Measurements from ENCODE around the gene CACNA1D.

CACNA1D gene

GRCh38 chr3:53591646-53592045, 97.2 kb downstream of the CACNA1D start:
- TF ChIP-seq GATA3 (IDR thresholded peaks at IDR 0.05; ENCODE audit: low read depth, low read length) = no peak
- no peak for TF ChIP-seq GATA2 (IDR thresholded peaks at IDR 0.05; ENCODE audit: low read depth, low read length)

DNA sequence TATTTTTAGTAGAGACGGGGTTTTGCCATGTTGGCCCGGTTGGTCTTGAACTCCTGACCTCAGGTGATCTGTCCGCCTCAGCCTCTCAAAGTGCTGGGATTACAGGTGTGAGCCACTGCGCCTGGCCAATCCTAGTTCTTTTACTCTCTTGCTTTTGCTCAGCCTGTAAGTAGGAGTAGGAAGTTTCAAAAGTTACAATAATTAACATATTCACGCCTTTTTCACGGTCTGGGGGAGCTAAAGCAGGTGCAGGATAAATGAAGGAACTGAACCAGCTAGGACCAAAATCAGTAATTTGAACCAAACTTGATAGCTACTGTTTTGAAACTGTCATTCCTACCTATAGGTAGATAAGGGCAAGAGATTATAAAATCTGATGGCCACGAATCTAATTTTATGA, 98.5 kb downstream of the CACNA1D start:
- no peak for TF ChIP-seq GATA2 (IDR thresholded peaks at IDR 0.05; ENCODE audit: low read depth, low read length)
- TF ChIP-seq GATA3 (IDR thresholded peaks at IDR 0.05; ENCODE audit: low read depth, low read length) = no peak

DNA sequence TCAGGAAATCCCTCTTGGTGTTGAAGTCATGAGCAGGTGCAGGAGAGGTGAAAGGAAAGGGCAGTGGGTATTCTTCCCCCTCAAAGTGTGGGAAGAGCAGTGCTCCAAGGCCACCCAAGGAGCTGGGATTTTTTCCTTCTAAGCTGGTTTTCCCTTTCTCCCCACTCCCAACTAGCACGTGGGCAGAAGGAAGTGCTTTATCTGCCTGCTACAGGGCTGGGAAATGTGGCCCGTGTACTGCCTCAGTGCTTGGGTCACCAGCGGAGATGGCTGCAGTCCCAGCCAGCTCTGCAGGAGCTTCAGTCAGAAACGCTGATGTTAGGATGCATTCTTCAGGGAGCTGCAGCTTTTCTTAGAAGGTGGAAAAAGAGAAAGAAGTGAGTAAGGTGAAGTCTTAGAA, 99.2 kb downstream of the CACNA1D start:
- no peak for TF ChIP-seq GATA3 (IDR thresholded peaks at IDR 0.05; ENCODE audit: low read depth, low read length)
- TF ChIP-seq GATA2 (IDR thresholded peaks at IDR 0.05; ENCODE audit: low read depth, low read length) = no peak

DNA sequence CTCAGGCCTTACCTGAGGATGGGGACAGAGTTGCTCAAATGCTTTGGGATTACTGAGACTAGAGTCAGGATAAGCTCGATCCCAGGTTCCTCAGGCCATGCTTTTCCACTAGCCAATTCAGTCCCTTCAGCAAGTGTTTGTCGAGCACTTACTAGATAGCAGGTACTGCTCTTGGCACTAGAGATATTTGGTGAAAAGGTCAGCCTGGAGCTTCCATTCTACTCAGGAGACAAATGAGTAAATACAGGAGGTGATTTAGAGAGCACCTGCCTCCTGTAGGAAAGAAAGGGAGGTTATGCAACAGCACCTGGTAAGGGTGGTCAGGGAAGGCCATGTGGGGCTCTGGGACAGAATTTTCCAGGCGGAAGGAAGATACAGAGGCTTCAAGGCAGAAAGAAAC, 99.9 kb downstream of the CACNA1D start:
- no peak for TF ChIP-seq GATA3 (IDR thresholded peaks at IDR 0.05; ENCODE audit: low read depth, low read length)
- no peak for TF ChIP-seq GATA2 (IDR thresholded peaks at IDR 0.05; ENCODE audit: low read depth, low read length)

DNA sequence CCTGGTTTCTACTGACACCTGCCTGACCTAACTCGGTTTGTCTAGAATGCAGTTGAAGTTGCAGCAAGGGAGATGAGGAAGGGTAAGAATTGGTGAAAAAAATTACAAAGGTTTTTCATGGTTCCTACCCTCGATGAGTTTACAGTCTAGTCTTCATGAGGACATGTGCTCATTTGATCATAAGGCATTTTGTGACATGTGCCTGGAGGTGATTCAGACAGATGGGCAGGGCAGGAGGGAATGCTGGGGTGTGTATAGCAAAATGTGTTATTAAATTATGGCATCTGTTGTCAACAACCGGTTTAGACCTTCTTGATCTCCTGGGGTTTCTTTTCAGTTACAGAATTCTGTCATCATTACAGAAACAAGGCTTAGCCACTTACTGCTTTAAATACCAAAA, 101.2 kb downstream of the CACNA1D start:
- TF ChIP-seq GATA2 (IDR thresholded peaks at IDR 0.05; ENCODE audit: low read depth, low read length) (no peak), GATA3 (IDR thresholded peaks at IDR 0.05; ENCODE audit: low read depth, low read length) (no peak)

- TF ChIP-seq GATA2 (IDR thresholded peaks at IDR 0.05; ENCODE audit: low read depth, low read length) (no peak), GATA3 (IDR thresholded peaks at IDR 0.05; ENCODE audit: low read depth, low read length) (no peak)
Observed at GRCh38 chr3:53597136-53597915, 102.9 kb downstream of the CACNA1D start.

DNA sequence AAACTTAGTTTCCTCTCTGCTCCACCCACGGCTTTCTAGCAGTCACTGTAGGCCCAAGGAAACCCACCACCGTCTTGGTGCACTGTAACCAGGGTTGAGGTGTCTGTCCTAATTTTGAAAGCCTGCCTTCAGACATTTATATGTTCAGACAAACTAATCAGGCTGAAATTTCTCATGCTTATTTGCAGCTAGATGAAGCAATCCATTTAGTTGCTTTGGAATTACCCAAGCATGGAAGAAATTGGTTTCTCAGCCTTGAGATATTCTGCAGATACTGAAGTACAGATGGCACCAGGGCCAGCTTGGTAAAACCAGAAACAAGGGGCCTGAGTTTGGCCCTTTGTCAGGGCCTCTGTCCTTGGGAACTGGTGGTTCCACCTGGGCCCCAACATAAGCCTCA, 105.4 kb downstream of the CACNA1D start:
- TF ChIP-seq GATA3 (IDR thresholded peaks at IDR 0.05; ENCODE audit: low read depth, low read length) = no peak

- TF ChIP-seq GATA3 (IDR thresholded peaks at IDR 0.05; ENCODE audit: low read depth, low read length) (no peak), GATA2 (IDR thresholded peaks at IDR 0.05; ENCODE audit: low read depth, low read length) (no peak)
Observed at GRCh38 chr3:53602866-53603265, 108.5 kb downstream of the CACNA1D start.

GRCh38 chr3:53604232-53604631, 109.8 kb downstream of the CACNA1D start:
- no peak for TF ChIP-seq GATA3 (IDR thresholded peaks at IDR 0.05; ENCODE audit: low read depth, low read length)
- TF ChIP-seq GATA2 (IDR thresholded peaks at IDR 0.05; ENCODE audit: low read depth, low read length) = no peak

GRCh38 chr3:53606793-53607192, 112.4 kb downstream of the CACNA1D start:
- TF ChIP-seq GATA2 (IDR thresholded peaks at IDR 0.05; ENCODE audit: low read depth, low read length) (no peak), GATA3 (IDR thresholded peaks at IDR 0.05; ENCODE audit: low read depth, low read length) (no peak)

- TF ChIP-seq GATA3 (IDR thresholded peaks at IDR 0.05; ENCODE audit: low read depth, low read length) = no peak
- TF ChIP-seq GATA2 (IDR thresholded peaks at IDR 0.05; ENCODE audit: low read depth, low read length) = no peak
Observed at GRCh38 chr3:53612508-53612907, 118.1 kb downstream of the CACNA1D start.

- no peak for TF ChIP-seq GATA3 (IDR thresholded peaks at IDR 0.05; ENCODE audit: low read depth, low read length)
- TF ChIP-seq GATA2 (IDR thresholded peaks at IDR 0.05; ENCODE audit: low read depth, low read length) = no peak
Observed at GRCh38 chr3:53613125-53613524, 118.7 kb downstream of the CACNA1D start.

GRCh38 chr3:53614307-53614706, 119.9 kb downstream of the CACNA1D start:
- no peak for TF ChIP-seq GATA3 (IDR thresholded peaks at IDR 0.05; ENCODE audit: low read depth, low read length)
- TF ChIP-seq GATA2 (IDR thresholded peaks at IDR 0.05; ENCODE audit: low read depth, low read length) = no peak

- TF ChIP-seq GATA2 (IDR thresholded peaks at IDR 0.05; ENCODE audit: low read depth, low read length) (no peak), GATA3 (IDR thresholded peaks at IDR 0.05; ENCODE audit: low read depth, low read length) (no peak)
Observed at GRCh38 chr3:53616321-53616720, 121.9 kb downstream of the CACNA1D start.

DNA sequence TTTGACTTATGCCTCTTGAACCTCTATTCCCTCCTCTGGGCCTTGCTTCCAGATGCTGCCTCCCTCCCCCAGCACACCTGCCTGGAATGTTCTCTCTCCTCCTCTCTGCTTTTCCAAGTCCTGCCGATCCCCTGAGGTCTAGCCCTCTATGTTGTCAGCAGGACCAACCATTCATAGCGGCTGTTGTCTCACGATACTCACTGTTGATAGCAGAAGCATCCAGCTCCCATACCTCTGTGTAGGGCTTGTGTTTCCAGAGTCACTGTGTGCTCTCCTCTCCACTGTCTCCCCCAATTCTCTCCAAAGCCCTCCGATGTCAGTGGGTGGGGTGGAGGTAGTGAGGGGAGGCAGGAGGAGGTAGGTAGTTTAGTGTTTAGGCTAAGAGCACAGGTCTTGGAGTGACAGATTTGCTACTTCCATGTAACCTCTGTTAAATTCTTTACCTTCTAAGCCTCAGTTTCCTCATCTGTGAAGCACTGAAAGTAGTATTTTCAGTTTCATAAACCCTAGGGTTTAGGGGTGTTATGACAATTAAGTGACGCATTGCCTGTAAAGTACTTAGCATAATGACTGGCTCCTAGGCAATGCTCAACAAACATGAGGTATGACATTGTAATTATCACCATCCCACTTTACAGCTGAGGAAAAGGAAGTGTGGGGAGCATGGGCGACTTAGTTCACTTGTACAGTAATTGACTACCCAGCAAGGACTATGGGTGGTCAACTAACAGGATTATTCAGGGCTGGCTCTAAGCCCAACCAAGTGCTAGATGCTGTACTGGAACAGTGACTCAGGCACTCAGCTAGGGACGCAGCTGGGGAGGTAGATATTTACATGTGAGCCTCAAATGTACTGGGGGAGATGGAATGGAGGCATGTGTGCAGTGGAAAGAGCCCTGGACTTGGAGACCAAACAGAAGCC, 122.8 kb downstream of the CACNA1D start:
- no peak for TF ChIP-seq GATA3 (IDR thresholded peaks at IDR 0.05; ENCODE audit: low read depth, low read length)
- TF ChIP-seq GATA2 (IDR thresholded peaks at IDR 0.05; ENCODE audit: low read depth, low read length) = no peak

All from SH-SY5Y (cell line).